ENCODE measurements around the gene METTL27. TPM values are rescaled to one million over a fixed set of nuclear protein-coding genes. Genes with fewer than 3 reads are reported as not detected.
A peak's percentile ranks its signal among the peaks of the same experiment; 100 is the strongest.
"Not testable (repeated sequence)": the region's sequence is repeated elsewhere in the genome, so short reads cannot be mapped to it uniquely, and the experiment has no call there.

Gene METTL27
- total and polyA plus RNA-seq, 8 donors: 0.80 to 4.8 (median 2.0) TPM; not detected in 4

- H3K27ac ChIP-seq: peak overlapping the region in 1 of 5 donors; percentile 83
- H3K9me3 ChIP-seq: no peaks in the 10 kb centered on the region
- no peak for TF ChIP-seq POLR2AphosphoS5 (IDR thresholded peaks at IDR 0.05)
- no peak for TF ChIP-seq POLR2A (IDR thresholded peaks at IDR 0.05)
- no peak for TF ChIP-seq EP300 (IDR thresholded peaks at IDR 0.05)
- TF ChIP-seq CTCF (IDR thresholded peaks at IDR 0.05): no peak
- H3K4me1 ChIP-seq: peaks cover 14 to 42% (median 24%) of the 10 kb centered on the region in 4 donors
- H3K27me3 ChIP-seq: peaks cover 0 to 23% (median 0%) of the 10 kb centered on the region in 3 donors
- 75 to 98% (median 85%) methylated on average over 5 of the region's 5 CpGs for WGBS, 5 donors
- DNase-seq: no peak
- no peaks in the 10 kb centered on the region for H3K36me3 ChIP-seq
- intact Hi-C loops (cut with DNase I; ENCODE audit: low total_unique reads): no loop called here
- H3K4me3 ChIP-seq: no peak overlapping the region
Measured at GRCh38 chr7:73887762-73888161, 45.4 kb upstream of the METTL27 start.

DNA sequence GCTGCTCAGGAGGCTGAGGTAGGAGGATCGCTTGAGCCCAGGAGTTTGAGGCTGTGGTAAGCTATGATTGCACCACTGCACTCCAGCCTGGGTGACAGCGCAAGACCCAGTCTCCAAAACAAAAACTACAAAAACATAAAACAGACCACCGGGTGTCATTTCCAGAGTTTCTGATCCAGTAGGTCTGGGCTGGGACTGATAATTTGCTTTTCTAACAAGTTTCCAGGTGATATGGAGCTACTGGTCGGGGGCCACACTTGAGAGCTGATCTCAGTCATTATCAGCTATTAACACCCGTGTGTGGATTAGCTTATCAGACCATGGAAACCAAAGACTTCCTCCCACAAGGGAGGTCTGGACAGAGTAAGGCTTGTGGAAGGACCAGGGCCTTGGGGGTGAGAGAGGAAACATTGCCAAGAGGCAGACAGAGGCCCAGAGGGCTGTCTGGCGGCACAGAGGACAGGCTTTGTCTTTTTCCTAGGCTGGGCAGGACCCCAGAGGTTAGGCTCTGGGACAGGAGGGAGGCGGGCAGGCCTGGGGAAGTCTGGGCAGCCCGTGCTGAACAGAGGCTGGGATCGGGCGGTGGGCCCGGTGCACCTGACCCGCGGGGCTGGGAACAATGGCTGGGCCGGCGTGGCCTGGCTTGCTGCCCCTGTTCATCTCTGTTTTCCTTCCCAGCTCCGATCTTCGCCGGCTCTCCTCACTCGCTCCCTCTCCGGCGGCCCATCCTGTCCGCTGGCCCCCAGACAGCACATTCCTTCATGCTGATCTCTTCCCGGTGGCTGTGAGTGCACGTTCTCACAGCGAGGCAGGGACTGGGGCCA lies 43.9 kb upstream of the METTL27 start:
- no peaks in the 10 kb centered on the region for H3K36me3 ChIP-seq
- DNase-seq: peak; percentile 34 to 87
- peak overlapping the region in 4 of 5 donors; percentile 49 to 83 (median 70) for H3K27ac ChIP-seq
- WGBS, 5 donors: 10 to 23% (median 16%) methylated on average over 15 to 25 of the region's 25 CpGs
- peaks cover 0 to 28% (median 0%) of the 10 kb centered on the region in 3 donors for H3K27me3 ChIP-seq
- no peak overlapping the region for H3K4me3 ChIP-seq
- H3K4me1 ChIP-seq: peaks cover 19 to 39% (median 24%) of the 10 kb centered on the region in 4 donors
- H3K9me3 ChIP-seq: no peaks in the 10 kb centered on the region
- intact Hi-C loops (cut with DNase I; ENCODE audit: low total_unique reads): no loop called here
- TF ChIP-seq POLR2AphosphoS5 (IDR thresholded peaks at IDR 0.05) (no peak), CTCF (IDR thresholded peaks at IDR 0.05) (no peak), POLR2A (IDR thresholded peaks at IDR 0.05) (no peak), EP300 (IDR thresholded peaks at IDR 0.05) (no peak)

GRCh38 chr7:73885433-73885974 lies 43.2 kb upstream of the METTL27 start:
- DNase-seq: no peak
- no peak for TF ChIP-seq POLR2A (IDR thresholded peaks at IDR 0.05)
- no peak for TF ChIP-seq CTCF (IDR thresholded peaks at IDR 0.05)
- TF ChIP-seq POLR2AphosphoS5 (IDR thresholded peaks at IDR 0.05): no peak
- no peak for TF ChIP-seq EP300 (IDR thresholded peaks at IDR 0.05)
- 93 to 98% (median 95%) methylated on average over 3 of the region's 3 CpGs for WGBS, 5 donors
- Histone ChIP-seq H3K36me3 (no peaks in the 10 kb centered on the region), H3K27ac (peak overlapping the region in 2 of 5 donors; percentile 63 to 83), H3K9me3 (no peaks in the 10 kb centered on the region), H3K4me3 (no peak overlapping the region), H3K4me1 (peaks cover 25 to 46% (median 31%) of the 10 kb centered on the region in 4 donors), H3K27me3 (peaks cover 0 to 33% (median 0%) of the 10 kb centered on the region in 3 donors)
- intact Hi-C loops (cut with DNase I; ENCODE audit: low total_unique reads): no loop called here

GRCh38 chr7:73884867-73885422 lies 42.6 kb upstream of the METTL27 start:
- intact Hi-C loops (cut with DNase I; ENCODE audit: low total_unique reads); H3K9me3 ChIP-seq; H3K4me3 ChIP-seq; H3K36me3 ChIP-seq; DNase-seq; H3K27ac ChIP-seq: not testable (repeated sequence)
- Histone ChIP-seq H3K27me3 (peaks cover 0 to 37% (median 0%) of the 10 kb centered on the region in 3 donors), H3K4me1 (peaks cover 29 to 46% (median 35%) of the 10 kb centered on the region in 4 donors)
- WGBS, 5 donors: 75 to 90% (median 86%) methylated on average over 3 of the region's 3 CpGs

Measured in stomach (tissue), 9 donors.